ENCODE results near the gene PLCB3.

GRCh38 chr11:64230171-64230984, 21.0 kb upstream of the PLCB3 start, which contains the start of gene DNAJC4:
- TF ChIP-seq POLR2A (IDR thresholded peaks at IDR 0.05) (peak; percentile 27 to 58), CTCF (IDR thresholded peaks at IDR 0.05) (no peak), EP300 (IDR thresholded peaks at IDR 0.05) (no peak)

Measured in sigmoid colon (tissue), 4 donors.